ENCODE results near the gene A1BG.

The A1BG gene, protein sequence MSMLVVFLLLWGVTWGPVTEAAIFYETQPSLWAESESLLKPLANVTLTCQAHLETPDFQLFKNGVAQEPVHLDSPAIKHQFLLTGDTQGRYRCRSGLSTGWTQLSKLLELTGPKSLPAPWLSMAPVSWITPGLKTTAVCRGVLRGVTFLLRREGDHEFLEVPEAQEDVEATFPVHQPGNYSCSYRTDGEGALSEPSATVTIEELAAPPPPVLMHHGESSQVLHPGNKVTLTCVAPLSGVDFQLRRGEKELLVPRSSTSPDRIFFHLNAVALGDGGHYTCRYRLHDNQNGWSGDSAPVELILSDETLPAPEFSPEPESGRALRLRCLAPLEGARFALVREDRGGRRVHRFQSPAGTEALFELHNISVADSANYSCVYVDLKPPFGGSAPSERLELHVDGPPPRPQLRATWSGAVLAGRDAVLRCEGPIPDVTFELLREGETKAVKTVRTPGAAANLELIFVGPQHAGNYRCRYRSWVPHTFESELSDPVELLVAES

DNA sequence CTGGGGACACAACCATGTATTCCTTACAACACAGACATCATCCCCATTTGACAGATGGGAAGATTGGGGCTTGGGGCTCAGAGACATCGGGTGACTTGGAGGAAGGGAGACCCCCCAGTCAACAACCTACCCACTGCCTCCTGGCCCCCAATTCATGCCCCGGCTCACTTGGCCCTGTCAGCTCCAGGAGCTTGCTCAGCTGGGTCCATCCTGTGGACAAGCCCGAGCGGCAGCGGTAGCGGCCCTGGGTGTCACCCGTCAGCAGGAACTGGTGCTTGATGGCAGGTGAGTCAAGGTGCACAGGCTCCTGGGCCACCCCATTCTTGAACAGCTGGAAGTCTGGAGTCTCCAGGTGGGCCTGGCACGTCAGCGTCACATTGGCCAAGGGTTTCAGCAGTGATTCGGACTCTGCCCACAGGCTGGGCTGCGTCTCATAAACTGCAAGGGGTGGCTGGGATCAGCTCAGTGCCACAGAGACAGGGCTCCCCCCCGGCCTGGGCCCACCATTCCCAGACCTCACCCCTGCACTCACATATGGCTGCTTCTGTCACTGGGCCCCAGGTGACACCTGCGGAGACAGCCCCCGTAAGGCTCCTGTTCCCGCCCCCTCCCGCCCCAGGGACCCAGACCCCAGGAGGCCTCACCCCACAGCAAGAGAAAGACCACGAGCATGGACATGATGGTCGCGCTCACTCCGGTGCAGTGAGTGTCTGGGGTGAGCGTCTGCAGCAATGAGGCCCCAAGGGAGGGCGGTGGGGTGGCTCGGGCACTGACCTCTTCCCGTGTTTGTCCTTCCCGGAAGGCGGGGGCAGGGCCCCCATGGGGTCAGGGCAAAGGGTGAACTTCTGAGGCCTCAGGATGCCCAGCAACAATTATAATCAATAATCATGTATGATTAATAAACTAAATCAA lies at the start of gene A1BG:
Gene A1BG (minus strand): TSS at position 733 of the 912 bp plus-strand sequence. CDS start 55 bp downstream, at position 678.
- DNase-seq: no peak

DNA sequence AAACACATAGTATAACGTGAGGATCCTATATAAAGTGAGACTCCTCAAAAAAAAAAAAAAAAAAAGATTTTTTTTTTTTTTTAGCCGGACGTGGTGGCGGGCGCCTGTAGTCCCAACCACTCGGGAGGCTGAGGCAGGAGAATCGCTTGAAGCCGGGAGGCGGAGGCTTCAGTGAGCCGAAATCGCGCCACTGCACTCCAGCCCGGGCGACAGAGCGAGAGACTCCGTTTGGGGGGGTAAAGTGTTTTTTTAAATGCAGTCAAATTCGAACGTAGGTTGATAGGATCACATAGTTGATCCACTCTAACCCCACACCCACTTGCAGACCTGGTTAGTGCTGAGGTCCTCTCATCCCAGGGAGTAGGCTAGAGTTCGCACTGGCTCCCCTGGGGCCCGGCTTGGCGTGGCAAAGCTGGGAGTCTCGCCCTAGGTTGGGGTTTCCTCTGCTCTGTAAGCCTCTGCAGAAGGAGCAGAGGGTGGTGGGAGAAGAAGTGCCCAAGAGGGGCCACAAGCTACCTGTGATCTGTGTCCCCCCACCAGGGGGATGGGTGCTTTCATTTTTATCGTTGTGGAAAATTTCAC lies 48.6 kb upstream of the A1BG start:
- no peak for DNase-seq

DNA sequence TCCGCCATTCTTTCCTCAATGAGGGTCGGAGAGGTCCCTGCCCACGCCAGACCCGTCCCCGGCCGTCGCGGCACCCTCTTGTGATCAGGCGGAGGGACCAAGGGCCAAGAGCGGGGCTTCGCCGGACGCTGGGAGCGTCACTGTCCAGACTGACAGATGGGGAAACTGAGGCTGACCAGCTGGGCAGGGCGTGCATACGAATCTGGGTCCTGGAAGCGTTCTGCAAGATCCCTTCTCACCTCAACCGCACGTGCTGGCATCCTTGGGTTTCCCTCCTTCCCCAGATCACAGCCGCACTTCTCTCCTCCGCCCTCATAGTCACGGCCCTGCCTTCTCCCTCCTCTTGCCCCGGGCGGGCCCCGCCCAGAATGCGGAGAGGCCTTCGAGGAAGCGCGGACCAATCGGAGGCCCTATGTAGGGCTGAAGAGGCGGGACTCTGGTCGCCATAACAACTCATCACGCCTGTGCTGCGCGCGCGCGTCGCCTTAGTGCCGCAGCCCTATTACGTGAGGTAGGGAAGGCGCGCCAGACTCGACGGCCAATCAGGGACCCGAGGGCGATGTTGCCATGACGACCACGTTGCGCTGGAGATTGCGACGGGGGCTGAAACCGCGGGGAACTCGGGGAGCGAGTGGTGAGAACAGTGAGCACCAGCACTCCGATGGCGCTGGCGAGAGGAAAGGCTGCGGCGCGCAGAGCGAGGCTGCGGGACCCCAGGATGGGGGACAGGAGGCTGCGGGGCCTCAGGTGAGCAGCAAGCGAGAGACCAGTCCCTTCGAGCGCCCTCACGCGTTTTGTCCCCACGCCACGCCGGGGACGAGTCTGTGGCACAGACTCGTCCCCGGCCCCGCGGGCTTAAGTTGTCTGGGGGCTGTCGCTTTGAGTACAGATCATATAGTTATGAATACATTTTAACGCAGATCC lies 47.9 kb upstream of the A1BG start:
- peak; percentile 99 for DNase-seq

DNA sequence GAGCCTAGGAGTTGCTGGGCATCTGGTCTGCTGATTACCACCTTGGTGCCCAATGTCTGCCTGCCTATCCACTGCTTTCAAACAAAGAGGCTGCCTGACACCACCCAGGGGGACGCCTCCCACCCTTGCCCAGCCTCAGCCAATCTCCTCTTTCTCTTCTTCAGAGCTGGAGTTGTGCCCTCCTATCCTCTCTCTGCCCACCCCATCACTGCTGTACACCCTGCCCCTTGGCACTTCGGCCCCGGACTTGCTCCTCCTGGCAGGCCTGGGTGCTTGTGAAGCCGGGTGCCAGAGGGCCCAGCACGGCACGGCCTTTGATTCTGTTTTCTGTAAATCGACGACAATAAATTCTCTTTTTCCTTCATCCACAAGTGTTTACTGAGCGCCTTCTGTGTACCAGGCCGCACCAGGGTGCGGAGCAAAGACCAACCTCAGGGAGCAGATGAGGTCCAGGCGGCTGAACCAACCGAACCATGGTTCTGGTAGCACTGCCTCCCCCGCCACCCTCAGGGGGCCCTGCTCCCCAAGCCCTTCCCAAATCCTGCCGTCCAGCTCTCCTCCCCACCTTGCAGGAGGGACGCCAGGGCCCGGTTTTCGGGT lies 47.1 kb upstream of the A1BG start:
- DNase-seq: no peak

DNA sequence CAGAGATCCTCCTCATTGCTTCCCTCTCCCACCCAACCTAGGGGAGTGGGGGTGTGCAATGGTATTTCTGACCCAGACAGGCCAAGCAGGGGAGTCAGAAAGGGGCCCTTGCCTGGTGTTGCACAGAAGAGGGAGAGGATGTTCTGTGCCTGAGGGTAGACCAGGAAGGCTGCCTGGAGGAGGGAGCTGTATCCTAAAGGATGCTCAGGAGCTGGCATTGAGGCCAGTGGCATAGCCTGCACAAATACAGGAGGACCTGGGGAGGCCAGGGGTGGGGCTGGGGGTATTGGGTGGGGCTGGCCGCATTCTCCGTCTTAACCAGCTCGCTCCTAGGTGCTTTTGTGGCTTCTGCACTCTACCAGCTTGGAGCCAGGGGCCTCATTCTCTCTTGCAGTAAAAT lies 46.6 kb upstream of the A1BG start:
- DNase-seq: no peak

DNA sequence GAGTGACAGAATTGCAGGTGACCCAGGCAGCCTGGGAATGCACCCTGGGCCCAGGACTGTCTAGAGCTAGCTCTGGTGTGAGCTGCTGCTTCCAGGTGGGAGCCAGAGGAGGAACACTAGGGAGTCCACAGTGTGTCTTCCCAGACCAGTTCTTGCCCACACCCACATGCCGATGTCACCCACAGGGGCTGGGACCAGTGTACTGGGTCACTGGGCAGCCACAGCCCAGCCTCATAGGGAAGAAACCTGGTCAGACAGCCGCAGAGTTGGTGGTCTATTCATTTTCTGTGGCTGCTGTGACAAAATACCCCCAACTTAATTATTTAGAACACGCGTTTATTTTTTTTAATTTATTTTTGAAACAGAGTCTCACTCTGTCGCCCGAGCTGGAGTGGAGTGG lies 45.3 kb upstream of the A1BG start:
- no peak for DNase-seq

DNA sequence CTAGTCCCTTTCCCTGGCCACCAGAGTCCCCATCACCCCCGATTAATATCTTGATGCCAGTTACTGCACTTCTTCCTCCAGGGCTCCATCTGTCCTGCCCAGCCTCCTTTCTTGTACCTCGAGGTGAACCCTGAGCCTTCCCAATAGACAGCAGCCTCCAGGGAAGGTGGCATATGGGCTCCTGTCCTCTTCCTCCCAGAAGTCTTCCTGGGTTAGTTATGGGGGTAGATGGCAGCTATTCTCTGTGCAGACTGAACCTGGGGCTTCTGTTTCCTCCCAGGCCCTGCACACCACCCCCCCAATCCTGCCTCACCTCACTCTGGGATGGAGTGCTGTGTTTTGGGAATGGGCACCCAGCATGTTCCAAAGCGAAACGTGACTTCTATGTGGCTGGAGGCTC lies 44.8 kb upstream of the A1BG start:
- no peak for DNase-seq

DNA sequence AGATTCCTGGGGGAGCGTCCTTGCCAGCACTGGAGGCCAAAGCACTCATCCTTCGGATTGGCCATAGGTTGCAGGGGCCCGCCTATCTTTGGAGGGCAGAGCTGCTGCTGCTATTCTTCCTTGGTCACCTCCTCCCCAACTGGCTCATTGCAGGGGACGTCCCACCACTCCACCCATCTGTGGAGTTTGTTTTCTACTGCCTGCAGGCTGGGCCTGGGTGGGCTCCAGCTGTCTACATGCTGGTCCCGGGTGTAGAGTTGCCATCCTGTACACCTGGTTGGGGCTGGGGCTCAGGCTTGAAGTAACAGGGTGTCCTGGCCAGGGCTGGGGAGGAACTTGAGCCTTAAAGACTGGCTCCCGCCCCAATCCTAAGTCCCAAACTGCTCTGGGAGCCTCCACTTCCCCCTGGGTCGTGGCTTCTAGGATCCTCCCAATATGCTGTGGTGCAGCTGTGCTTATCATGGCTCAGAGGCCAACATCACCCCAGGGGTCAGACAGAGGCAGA lies 44.3 kb upstream of the A1BG start:
- DNase-seq: no peak

DNA sequence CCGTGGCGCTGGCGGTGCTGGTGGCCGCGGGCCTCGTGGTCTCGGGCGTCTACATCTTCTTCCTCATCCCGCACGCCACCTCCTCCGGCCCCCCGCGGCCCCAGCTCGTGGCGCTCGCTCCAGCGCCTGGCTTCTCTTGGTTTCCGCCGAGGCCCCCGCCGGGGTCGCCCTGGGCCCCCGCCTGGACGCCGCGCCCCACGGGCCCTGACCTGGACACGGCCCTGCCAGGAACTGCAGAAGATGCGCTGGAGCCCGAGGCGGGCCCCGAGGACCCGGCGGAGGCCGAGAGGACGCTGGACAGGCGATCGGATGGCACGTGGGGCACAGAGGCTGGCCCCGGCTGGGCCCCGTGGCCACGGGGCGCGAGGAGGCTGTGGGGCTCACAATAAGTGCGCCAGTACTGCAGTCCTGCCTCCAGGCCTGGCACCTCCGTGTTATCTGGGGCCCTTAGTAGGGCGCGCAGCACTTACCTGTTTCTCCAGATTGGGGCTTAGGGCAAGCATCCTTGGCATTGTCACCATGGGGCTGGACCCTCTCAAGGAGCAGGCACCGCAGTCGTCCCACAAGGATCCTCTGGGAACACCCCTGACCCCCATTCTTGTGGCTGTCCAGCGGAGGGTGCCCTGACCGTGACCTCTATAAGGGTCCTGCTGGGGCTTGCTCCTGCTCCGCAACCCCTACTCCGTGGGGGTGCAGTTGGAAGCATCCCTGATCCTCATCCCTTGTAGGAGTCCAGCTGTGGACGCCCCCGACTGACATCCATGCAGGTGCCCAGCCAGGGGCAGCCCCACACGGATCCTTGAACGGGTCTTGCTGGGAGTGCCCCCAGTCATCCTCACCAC lies 43.6 kb upstream of the A1BG start:
- no peak for DNase-seq

DNA sequence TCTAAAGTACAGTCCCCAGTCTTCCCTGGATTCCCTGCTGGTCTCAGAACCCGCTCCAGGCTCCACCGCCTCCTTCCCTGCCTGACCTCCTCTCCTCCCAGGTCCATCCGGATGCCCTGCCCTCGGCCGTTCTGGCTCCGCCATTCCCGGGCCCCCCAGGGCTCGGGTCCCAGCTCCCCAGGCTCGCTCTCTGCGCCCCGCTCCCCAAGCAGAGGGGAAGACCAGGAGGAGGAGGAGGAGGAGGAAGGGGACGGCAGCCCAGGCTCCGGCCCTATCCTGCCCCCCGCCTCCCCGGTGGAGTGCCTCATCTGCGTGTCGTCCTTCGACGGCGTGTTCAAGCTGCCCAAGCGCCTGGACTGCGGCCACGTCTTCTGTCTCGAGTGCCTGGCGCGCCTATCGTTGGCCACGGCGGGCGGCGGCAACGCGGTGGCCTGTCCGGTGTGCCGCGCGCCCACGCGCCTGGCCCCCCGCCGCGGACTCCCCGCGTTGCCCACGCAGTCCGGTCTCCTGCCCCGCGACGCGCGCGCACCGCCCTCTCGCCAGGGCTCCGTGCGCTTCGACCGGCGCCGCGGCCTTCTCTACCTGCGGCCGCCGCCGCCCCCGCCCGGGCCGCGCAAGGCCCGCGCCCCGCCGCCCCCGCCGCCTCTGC lies 42.8 kb upstream of the A1BG start:
- no peak for DNase-seq

DNA sequence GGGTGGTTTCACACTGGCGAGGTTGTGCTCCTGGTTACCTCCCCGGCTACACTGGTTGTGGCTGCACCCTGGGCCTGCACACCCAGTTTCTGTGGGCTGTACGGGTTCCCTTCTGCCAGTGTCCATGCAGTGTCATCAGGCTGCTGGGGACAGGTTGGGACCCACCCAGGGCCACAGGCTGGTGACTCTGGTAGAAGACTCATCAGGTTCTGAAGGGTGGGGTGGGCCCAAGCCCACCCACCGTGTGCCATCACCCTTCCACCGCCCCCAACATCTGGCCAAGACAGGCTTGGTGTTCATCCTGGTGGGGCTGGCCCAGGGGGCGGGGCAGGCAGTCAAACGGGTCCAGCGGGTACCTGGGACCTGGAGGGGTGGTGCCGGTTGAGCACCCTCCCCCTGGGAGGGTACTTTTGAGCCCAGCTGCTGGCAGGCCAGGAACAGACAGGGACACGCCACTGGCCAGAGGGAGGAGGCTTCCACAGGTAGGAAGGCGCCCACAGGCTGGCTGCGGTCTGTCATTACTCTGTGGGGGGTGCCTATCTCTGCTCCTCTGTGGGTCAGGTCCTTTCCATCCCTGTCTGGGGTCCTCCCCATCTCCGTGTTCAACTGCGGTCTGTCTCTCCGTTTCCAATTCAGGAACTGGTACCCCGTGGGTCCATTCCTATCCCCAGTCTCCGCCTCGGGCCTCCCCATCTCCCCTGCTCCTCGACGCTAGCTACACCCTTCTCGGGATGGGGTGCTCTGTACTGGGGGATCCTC lies 42.1 kb upstream of the A1BG start, which contains the start of gene RNF225:
Gene RNF225 (plus strand): TSS at position 437 of the 759 bp plus-strand sequence. CDS start 434 bp downstream, outside the sequence.
- DNase-seq: no peak

DNA sequence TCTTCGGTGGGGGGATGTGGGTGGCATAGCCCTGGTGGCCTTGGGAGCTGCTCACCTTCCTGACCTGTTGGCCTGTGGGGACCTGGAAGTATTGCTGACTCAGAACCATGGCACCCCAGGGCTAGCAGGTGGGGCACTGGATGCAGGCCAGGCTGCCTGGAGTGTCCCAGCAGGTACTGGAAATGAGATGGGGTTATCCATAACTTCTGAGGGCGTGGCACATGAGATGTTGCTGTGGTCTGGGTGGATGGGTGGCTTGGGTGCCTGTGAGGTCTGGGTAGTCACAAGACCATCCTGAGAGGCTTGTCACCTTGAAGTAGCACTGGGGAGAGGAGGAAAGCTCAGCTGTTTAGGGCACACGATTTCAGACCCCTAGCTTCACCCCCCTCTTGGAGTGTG lies 41.5 kb upstream of the A1BG start:
- DNase-seq: no peak

DNA sequence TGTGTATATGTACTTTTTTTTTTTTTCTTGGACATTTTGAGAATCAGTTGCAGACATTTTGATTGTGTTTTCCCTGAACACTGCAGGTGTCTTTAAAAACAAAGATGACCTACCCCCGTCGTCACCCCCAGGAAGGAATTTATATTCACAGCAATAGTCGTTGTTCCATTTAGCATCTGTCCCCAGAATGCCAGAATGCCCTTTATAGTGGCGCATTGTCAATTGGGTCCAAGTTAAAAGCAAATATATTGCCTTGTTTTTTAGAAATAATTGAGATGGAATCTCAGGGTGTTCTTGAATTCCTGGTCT lies 40.4 kb upstream of the A1BG start:
- DNase-seq: no peak

DNA sequence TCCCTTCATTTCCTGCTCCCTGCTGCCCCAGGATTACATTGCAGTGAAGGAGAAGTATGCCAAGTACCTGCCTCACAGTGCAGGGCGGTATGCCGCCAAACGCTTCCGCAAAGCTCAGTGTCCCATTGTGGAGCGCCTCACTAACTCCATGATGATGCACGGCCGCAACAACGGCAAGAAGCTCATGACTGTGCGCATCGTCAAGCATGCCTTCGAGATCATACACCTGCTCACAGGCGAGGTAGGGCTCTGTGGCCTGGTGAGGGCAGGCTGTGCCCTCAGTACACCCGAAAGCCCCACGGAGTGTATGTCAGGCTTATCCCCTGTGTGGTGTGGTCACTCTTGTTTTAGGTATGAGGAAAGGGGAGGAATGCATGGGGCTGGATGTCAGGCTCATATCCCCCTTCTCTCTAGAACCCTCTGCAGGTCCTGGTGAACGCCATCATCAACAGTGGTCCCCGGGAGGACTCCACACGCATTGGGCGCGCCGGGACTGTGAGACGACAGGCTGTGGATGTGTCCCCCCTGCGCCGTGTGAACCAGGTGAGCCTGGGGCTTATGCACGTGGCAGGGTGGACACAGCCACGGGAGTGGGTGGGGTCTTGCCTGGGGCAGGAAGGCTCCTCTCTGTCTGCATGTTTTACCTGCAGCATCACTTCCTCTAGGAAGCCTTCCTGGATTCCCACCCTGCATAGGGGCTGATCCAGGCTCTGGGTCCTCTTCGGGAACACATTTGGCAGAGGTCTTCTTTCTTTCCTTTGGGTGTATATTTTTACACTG lies 39.8 kb upstream of the A1BG start:
- DNase-seq: no peak

DNA sequence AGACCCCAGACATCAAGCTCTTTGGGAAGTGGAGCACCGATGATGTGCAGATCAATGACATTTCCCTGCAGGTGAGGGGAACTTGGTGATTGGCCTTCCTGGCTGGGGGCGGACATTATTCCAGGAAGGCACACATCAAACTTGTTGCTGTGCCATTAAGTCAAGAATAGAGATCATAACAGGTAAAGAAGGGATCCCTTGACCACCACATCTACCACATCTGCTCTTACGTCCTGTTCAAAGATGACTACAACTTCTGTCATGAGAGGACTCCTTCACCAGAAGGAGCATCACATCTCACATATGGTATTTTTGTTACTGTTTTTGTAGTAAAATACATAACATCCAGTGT lies 34.9 kb upstream of the A1BG start:
- no peak for DNase-seq

DNA sequence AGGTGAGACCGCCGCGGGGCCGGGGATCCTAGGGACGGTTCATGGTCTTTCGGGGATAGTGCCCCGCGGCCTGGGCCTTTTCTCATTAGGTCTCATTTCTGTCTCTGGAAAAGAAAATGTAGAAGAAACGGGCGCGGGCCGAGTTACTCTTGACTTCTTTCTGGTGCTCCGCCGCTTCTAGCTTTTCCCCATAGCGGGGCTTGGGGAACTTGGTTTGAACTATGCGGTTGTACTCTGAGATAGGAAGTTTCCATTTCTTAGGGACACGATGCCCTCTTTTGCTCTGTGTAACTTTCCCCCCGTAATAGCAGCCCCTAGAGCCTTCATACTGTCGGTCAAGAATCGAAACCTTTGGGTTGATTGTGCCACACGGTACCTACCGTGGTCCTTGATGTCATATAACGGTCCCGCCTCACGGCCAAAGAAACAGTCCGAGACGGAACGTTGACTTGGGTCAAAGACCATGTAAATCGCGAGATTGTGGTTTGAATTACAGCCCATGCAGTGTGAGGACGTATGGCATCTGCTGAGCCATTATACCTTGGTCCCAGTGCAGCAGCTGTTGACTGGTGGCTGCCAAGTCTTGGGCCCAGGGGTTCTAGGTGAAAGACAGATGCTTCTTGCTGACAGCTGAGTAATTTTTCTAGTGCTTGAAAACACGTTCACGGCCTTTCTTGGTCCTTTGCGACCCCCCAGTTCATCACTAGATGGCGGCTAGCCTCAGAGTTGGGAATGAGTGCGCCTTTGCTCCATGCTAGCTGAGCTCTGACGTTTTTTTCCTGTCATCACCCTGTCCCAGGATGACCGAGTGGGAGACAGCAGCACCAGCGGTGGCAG lies 34.3 kb upstream of the A1BG start:
- no peak for DNase-seq

DNA sequence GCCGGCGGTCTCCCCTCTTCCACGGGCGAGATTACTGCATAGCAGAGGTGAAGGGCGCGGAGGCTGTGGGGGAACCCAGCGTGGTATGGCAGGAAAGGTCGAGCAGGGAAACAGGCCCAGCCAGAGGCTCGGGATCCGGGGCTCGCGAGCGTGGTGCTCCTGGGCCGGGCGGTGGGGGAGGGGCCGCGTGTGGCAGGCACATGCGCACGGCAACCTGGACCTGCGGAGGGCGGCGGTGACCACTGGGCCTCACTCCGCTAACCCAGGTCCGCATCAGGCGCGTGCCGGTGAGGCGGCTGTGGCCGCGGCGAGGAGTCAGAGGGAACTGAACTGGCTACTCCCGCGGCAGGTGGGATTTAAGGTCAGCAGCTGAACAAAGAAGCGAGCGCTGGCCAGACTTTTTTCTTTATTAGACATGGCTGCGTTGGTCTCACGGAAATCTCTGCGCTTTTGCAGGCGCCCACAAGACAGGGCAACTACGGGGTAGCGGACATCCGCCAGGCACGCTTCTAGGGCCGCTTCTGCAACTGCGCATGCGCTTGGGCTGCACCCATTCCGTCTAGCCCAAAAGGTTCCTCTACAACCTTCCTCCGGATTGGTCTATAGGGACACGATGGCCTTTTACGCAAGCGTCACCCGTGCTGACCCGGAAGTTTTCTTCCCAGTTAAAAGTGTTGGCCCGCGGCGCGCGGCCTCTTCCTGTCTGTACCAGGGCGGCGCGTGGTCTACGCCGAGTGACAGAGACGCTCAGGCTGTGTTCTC lies 33.5 kb upstream of the A1BG start, which contains the start of gene RPS5:
Gene RPS5 (plus strand): TSS at position 694 of the 762 bp plus-strand sequence. CDS start 869 bp downstream, outside the sequence.
- peak; percentile 99 for DNase-seq
